Panc1 (cell line): ENCODE measurements around the gene KHDRBS1.

Experiments
- POLR2AphosphoS5 ChIP-seq: IDR thresholded peaks from 2 replicates; pipeline ENCODE4 v1.6.1; 2012; ENCODE audit warnings: mild to moderate bottlenecking, low read depth, low read length, moderate library complexity
- REST ChIP-seq, 2 experiments: IDR thresholded peaks; 2 replicates each; pipeline ENCODE4 v1.6.1; 2011 to 2012; ENCODE audit warnings: low read depth in 2 of 2, control low read depth in 1 of 2, low read length in 1 of 2, mild to moderate bottlenecking in 1 of 2, moderate library complexity in 1 of 2; ENCODE audit not compliant: insufficient read depth in 1 of 2
- TF ChIP-seq, protein P1 (sequence below): fragments of 450-650 bp; IDR thresholded peaks from 2 replicates; pipeline ENCODE4 v1.5.1; 2017; ENCODE audit warnings: mild to moderate bottlenecking

- TF ChIP-seq, protein P1, sequence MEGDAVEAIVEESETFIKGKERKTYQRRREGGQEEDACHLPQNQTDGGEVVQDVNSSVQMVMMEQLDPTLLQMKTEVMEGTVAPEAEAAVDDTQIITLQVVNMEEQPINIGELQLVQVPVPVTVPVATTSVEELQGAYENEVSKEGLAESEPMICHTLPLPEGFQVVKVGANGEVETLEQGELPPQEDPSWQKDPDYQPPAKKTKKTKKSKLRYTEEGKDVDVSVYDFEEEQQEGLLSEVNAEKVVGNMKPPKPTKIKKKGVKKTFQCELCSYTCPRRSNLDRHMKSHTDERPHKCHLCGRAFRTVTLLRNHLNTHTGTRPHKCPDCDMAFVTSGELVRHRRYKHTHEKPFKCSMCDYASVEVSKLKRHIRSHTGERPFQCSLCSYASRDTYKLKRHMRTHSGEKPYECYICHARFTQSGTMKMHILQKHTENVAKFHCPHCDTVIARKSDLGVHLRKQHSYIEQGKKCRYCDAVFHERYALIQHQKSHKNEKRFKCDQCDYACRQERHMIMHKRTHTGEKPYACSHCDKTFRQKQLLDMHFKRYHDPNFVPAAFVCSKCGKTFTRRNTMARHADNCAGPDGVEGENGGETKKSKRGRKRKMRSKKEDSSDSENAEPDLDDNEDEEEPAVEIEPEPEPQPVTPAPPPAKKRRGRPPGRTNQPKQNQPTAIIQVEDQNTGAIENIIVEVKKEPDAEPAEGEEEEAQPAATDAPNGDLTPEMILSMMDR = no peak
- TF ChIP-seq POLR2AphosphoS5 = no peak
- no peak for TF ChIP-seq REST (IDR thresholded peaks at IDR 0.05; ENCODE audit: insufficient read depth in 1 of 2, low read depth in 2 of 2, low read length in 1 of 2)
Observed at GRCh38 chr1:32055416-32055815, 41.7 kb downstream of the KHDRBS1 start.
